GM21390 (cell line): ENCODE measurements around the gene PPIL1.
"Not testable (repeated sequence)": the region's sequence is repeated elsewhere in the genome, so short reads cannot be mapped to it uniquely, and the experiment has no call there.

ENCODE experiments used
- ATAC-seq: cut with Tn5 transposase; IDR thresholded peaks from one replicate; pipeline ENCODE4 v1.9.1; 2021; ENCODE audit not compliant: unreplicated experiment

The PPIL1 gene

DNA sequence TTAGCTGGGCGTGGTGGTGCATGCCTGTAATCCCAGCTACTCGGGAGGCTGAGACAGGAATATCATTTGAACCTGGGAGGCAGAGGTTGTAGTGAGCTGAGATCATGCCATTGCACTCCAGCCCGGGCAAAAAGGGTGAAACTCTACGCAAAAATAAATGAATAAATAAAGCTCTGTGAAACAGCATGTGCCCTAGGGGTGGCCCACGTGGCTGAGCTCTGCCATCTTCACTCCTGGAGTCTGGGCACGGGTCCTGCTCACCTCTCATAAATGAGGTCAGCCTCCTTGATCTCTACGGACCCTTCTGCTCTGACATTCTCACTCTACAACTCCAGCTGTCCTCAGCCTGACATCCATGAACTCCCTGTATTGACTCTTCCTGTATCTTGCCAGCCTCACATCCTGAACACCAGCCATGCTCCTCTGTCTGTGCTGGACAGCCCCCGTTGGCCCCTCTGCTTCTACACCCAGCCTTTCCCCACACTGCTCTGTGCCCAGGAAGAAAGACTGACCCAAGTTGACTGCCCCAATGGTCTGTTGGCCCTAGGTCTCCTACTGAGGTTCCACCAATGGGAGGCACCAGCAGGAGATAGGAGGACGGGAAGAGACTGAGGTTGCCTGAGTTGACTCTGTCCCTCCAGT is 57.3 kb downstream of the PPIL1 start:
- no peak for ATAC-seq

DNA sequence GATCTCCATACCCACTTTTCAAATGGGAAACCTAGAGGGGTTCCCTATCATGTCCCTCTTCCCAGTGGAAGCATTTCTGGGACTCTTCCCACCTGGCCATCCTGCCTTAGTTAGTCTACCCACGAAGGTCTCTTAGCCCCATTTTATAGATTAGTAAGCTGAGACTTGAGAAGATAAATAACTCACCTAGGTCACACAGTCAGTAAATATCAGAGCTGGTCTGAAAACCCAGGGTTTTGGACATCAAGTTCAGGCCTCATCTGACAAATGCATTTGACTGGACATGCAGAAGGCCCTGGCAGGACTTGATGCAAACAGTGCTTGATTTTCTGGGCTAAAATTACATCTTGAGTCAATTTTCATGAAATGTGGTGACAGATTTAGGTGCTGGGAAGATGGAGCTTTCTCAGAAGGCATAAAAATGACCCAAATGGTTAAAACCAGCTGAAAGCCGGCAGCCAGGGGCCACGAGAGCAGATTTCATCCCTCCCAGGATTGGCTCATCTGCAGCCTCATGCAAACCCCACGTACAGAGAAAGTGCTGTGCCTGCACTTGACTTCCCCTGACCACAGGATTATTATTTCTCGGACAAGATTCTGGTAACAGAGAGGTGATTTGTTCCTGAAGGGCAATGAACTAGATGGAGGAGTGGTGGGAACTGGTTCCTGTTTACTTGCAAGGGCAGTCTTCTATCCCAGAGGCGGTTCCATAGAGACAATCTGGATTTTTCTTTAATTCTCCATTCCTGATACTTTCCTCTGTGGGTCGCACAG is 58.5 kb downstream of the PPIL1 start:
- ATAC-seq, result no peak

DNA sequence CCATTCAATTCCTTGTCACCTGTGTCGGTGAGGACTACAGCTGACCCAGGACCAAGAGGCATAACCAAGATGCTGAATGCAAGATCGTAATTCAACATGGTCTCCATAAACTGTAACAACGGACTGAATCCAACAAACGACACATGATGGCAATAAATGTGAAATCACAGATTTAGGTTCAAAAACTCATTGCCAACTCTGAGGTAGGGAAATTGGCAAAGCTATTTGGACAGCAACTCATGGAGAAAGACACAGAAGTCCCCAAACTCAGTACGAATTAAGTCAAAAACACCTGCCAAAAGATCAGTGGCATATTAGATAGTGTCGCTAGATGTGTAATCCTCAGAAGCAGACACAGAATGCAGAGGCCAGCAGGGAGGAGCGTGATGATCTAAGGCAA is 60.4 kb downstream of the PPIL1 start:
- no peak for ATAC-seq

DNA sequence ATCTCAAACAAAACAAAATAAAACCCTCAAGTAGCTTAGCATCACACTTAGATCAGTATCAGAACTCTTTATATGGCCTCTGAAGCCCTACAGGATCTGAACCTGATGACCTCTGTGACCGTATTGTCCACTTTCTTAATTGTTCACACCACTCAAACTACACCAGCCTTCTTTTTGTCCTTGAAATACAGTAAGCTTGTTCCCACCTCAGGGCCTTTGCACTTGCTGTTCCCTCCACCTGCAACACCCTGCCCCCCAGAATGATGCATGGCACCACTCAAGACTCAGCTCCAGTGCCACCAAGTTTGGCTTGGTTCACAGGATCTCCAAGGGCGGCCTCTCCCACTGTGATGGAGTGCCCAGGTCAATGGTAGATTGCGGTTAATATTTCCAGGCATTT is 61.1 kb downstream of the PPIL1 start:
- ATAC-seq, result no peak

DNA sequence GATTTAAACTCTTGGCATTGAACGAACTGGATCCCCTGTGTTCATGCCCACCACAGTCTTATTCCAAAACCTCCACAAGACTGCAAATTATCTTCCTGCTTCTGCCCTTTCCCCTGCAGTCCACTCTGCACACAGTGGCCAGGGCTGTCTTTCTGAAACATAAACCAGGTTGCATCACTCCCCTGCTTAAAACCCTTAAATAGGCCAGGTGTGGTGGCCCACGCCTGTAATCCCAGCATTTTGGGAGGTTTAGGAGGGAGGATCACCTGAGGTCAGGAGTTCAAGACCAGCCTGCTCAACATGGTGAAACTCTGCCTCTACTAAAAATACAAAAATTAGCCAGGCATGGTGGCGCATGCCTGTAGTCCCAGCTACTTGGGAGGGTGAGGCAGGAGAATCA is 61.6 kb downstream of the PPIL1 start:
- not testable (repeated sequence) for ATAC-seq

- no peak for ATAC-seq
Measured at GRCh38 chr6:36809941-36810803, 64.4 kb downstream of the PPIL1 start.

DNA sequence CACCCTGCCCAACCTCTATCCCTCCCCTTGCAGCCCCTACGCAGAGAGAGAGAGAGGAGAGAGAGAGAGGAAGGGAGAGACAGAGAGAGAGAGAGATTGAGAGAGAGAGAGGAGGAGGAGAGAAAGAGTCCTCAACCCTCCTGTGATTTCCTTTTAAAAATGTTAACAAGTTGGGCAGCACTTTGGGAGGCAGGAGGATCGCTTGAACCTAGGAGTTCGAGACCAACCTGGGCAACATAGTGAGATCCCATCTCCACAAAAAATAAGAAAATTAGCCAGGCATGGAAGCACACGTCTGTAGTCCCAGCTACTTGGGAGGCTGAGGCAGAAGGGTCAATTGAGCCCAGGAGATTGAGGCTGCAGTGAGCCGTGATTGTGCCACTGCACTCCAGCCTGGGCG is 65.4 kb downstream of the PPIL1 start:
- no peak for ATAC-seq

GRCh38 chr6:36808634-36809033 is 66.0 kb downstream of the PPIL1 start:
- no peak for ATAC-seq

DNA sequence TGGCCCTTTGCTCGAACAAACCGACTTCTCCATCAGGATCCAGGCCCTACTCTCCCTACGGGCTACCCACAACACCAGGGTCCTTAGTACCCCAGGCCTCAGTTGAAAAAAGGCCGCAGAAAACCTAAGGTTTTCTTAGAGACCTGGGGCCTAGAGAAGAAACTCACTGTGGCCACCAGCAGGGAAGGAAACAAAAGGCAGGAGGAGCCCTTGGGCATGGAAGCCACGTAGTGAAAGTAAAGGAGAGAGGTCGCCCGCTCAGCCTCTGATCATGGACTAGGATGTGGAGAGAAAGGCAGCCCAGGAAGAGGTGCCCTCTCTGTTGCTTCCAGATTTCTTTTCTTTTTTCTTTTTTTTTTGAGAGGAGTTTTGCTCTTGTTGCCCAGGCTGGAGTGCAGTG is 66.9 kb downstream of the PPIL1 start:
- no peak for ATAC-seq

GRCh38 chr6:36807143-36807542 is 67.5 kb downstream of the PPIL1 start:
- ATAC-seq, result no peak

- no peak for ATAC-seq
Measured at GRCh38 chr6:36805917-36806316, 68.7 kb downstream of the PPIL1 start.

DNA sequence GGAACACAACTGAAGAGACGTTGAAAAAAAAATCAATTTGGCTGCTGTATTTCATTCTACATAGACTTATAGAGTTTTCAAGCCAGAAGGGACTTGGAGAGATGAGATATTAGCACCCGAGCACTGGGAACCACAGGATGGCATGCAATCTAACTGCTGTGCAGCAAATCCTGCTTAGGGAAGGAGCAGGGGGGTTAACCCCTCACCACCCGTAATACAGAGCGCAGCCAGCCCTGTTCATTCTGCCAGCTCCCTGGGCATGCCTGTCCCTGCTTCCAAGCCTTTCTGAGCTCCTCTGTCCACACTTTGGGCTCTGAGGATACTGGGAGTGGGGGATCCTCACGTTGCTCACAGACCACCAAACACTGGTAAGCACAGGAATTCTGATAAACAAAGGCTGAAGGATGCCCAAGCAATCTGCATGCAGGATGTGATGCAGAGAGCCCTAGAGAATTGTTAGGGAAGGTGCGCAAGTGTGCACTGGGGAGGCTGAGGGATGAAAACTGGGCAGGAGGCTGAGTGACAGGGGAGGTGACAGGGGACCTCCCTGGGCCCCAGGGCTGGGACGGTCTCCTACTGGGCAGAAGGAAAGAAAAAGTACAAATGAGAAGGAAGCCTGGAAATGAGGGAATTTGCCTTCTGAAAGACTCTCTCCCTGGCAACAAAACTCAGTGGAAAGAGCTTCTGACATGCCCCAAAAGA is 69.4 kb downstream of the PPIL1 start:
- no peak for ATAC-seq
